Heart left ventricle (tissue), 16 donors: ENCODE results near the gene IQGAP2. TPM values are rescaled to one million over a fixed set of nuclear protein-coding genes. Genes with fewer than 3 reads are reported as not detected.
"Not testable (repeated sequence)": the region's sequence is repeated elsewhere in the genome, so short reads cannot be mapped to it uniquely, and the experiment has no call there.

Experiments used
- ATAC-seq, 4 donors: fragments of 200-7000 bp; cut with Tn5 transposase; one replicate each; pipeline ENCODE4 v1.9.1; 2020 to 2022; ENCODE audit warnings: moderate library complexity in 4 of 4, mild to moderate bottlenecking in 3 of 4, moderate number of reproducible peaks in 1 of 4
- DNase-seq, 5 donors: peaks; one replicate each; pipeline ENCODE4 v3.0.0-alpha.2; 2020
- H3K27ac ChIP-seq, 12 donors: fragments of 200-600 bp; sonication (generic) in 4 of 12; one replicate each; pipeline versions ENCODE4 v1.5.0 to v1.8.0; 2016 to 2022; ENCODE audit warnings: mild to moderate bottlenecking in 2 of 12
- H3K27me3 ChIP-seq, 9 donors: fragments of 200-600 bp; sonication (generic) in 2 of 9; one replicate each; pipeline versions ENCODE4 v1.5.1 to v1.8.0; 2016 to 2022; ENCODE audit warnings: mild to moderate bottlenecking in 3 of 9
- H3K36me3 ChIP-seq, 9 donors: fragments of 200-600 bp; sonication (generic) in 2 of 9; one replicate each; pipeline versions ENCODE4 v1.5.0 to v1.8.0; 2018 to 2022; ENCODE audit warnings: mild to moderate bottlenecking in 2 of 9
- H3K4me1 ChIP-seq, 12 donors: fragments of 200-600 bp; sonication (generic) in 4 of 12; one replicate each; pipeline versions ENCODE4 v1.5.0 to v1.8.0; 2016 to 2022; ENCODE audit warnings: mild to moderate bottlenecking in 3 of 12
- H3K4me3 ChIP-seq, 12 donors: fragments of 200-600 bp; sonication (generic) in 4 of 12; one replicate each; pipeline versions ENCODE4 v1.5.0 to v1.8.0; 2017 to 2022; ENCODE audit warnings: mild to moderate bottlenecking in 9 of 12, moderate library complexity in 4 of 12
- H3K9me3 ChIP-seq, 12 donors: fragments of 200-600 bp; sonication (generic) in 4 of 12; one replicate each; pipeline versions ENCODE4 v1.5.0 to v1.8.0; 2016 to 2022; ENCODE audit warnings: mild to moderate bottlenecking in 1 of 12
- CTCF ChIP-seq, 12 donors: fragments of 200-600 bp; sonication (generic) in 4 of 12; IDR thresholded peaks; one replicate each; pipeline versions ENCODE4 v1.5.0 to v1.8.0; 2018 to 2022; ENCODE audit warnings: antibody characterized with exemption in 12 of 12, mild to moderate bottlenecking in 5 of 12
- POLR2A ChIP-seq, 2 donors: fragments of 450-650 bp; IDR thresholded peaks; one replicate each; pipeline ENCODE4 v1.6.1; 2017; ENCODE audit warnings: antibody characterized with exemption in 2 of 2, mild to moderate bottlenecking in 2 of 2, moderate library complexity in 2 of 2
- WGBS, 4 donors: extraction: QIAGEN DNeasy Blood & Tissue Kit in 2 of 4; methylation state at CpG; one replicate each; pipeline versions ENCODE4 v1.1.5 to v1.1.7; 2013 to 2018; 5-methylcytosine and 5-hydroxymethylcytosine counted together
- intact Hi-C, 10 donors: fragments of 100-400 bp; cut with DNase I; formaldehyde crosslinking; loops; one replicate each; pipeline versions ENCODE4 v1.11.1 to v1.14.2; 2022
- polyA plus RNA-seq, 2 donors: library from polyadenylated mRNA; stranded (reverse); fragments of 200-250 nt; gene quantifications; one replicate each; pipeline ENCODE4 v1.2.3, GENCODE V29; 2013
- total RNA-seq, 9 donors: library from RNA; depleted of rRNA in 2 of 9; stranded (reverse); fragments of >200 nt in 2 of 9; fragmentation: NEBNext Ultra II Directional in 3 of 9; extraction: Animal tissue kit (Norgen Biotek cat#: 25700) in 3 of 9; gene quantifications; one replicate each; pipeline versions ENCODE4 v1.1.0 to v1.2.4, GENCODE V29; 2016 to 2023
- donor health status: ischemic (EF 13 %, LVEDD 7.1; RV severe dilation, severe dysfunction).
- donor health status: healthy with polysubstance abuse.
- donor health status: DM: no; HTN: yes; CAD: no.
- donor health status: DM: no; HTN: no; CAD: no.
- donor health status: ischemic (EF 25% LVEDD 6.9; RV normal size, moderate dysfunction).
- donor health status: ischemic (EF 25% LVEDD 5.7; RV mildly dilated, moderate dysfunction).
- donor health status: healthy.
- donor health status: DM: yes; HTN: yes; CAD: no.
- donor health status: ischemic (EF 35%, LVEDD 5.7; RV mildly dilated, moderate dysfunction).
- donor health status: nonischemic (EF 11% LVEDD 7.7; RV severe dilation, severe dysfunction).
- donor health status: DM: yes; HTN: yes; CAD: no.
- donor health status: PGD.
- donor health status: ischemic (EF 29% LVEDD 5.4; RV normal size, mild dysfunction).
- donor health status: nonischemic (EF 23%, LVEDD 6.1; RV moderate dilation, normal function).

Gene IQGAP2
- total and polyA plus RNA-seq, 11 donors = 1.7 to 35.4 (median 6.1) TPM

DNA sequence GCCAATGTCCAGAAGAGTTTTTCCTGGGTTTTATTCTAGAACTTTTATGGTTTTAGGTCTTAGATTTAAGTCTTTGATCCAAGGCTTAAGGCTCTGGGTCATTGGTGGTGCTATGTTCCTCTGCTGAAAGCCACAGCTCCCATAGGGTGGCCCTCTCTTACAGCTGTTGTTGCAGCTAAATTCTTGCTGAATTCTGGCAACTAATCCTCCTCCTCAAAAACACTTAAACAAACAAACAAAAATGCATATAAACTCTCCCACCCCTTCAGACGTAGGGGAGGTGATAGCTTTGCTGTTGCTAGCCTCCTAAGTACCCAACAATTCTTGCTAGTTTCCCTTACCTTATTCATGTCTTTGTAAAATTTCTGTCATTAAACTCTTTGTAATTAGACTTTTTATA, 30.2 kb downstream of the IQGAP2 start:
- Histone ChIP-seq H3K4me3 (no peak overlapping the region), H3K36me3 (no peaks in the 10 kb centered on the region), H3K4me1 (no peaks in the 10 kb centered on the region), H3K9me3 (peaks cover 0 to 13% (median 0%) of the 10 kb centered on the region in 12 donors), H3K27me3 (no peaks in the 10 kb centered on the region), H3K27ac (no peak overlapping the region)
- ATAC-seq (no peak), DNase-seq (no peak)
- TF ChIP-seq CTCF (IDR thresholded peaks at IDR 0.05) = no peak
- TF ChIP-seq POLR2A (IDR thresholded peaks at IDR 0.05) = no peak
- intact Hi-C loops = no loop called here
- 51 to 59% (median 54%) methylated on average over 1 of the region's 1 CpG for WGBS, 4 donors

DNA sequence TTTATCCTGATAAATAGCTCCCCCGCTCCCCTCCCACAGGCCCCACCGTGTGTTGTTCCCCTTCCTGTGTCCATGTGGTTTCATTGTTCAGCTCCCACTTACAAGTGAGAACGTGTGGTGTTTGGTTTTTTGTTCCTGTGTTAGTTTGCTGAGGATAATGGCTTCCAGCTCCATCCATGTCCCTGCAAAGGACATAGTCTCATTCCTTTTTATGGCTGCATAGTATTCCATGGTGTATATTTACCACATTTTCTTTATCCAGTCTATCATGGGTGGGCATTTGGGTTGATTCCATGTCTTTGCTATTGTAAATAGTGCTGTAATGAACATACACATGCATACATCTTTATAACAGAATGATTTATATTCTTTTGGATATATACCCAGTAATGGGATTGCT, 34.4 kb downstream of the IQGAP2 start:
- DNase-seq, intact Hi-C loops, H3K4me1 ChIP-seq, H3K27me3 ChIP-seq, H3K4me3 ChIP-seq, H3K36me3 ChIP-seq, H3K27ac ChIP-seq, ATAC-seq: not testable (repeated sequence)
- WGBS, 4 donors = 77 to 88% (median 81%) methylated on average over 3 of the region's 3 CpGs
- H3K9me3 ChIP-seq = peaks cover 0 to 21% (median 0%) of the 10 kb centered on the region in 12 donors

GRCh38 chr5:76438025-76438424, 34.9 kb downstream of the IQGAP2 start:
- Histone ChIP-seq H3K4me3 (no peak overlapping the region), H3K4me1 (no peaks in the 10 kb centered on the region), H3K9me3 (peaks cover 0 to 21% (median 0%) of the 10 kb centered on the region in 12 donors), H3K27me3 (no peaks in the 10 kb centered on the region), H3K36me3 (no peaks in the 10 kb centered on the region), H3K27ac (no peak overlapping the region)
- ATAC-seq (no peak), DNase-seq (no peak)
- intact Hi-C loops = no loop called here
- TF ChIP-seq POLR2A (IDR thresholded peaks at IDR 0.05) (no peak), CTCF (IDR thresholded peaks at IDR 0.05) (no peak)
- 34 to 52% (median 51%) methylated on average over 1 of the region's 1 CpG for WGBS, 4 donors

DNA sequence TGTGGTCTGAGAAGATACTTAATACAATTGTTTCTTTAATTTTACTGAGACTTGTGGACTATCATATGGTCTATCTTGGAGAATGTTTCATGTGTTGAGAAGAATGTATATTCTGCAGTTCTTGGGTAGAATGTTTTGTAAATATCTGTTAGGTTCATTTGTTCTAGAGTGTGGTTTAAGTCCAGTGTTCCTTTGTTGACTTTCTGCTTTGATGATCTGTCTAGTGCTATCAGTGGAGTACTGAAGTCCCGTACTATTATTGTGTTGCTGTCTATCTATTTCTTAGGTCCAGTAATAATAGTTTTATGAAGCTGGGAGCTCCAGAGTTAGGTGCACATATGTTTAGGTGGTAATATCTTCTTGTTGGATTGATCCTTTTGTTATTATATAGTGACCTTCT, 36.1 kb downstream of the IQGAP2 start:
- H3K4me3 ChIP-seq = no peak overlapping the region
- TF ChIP-seq CTCF (IDR thresholded peaks at IDR 0.05) = no peak
- no peak for TF ChIP-seq POLR2A (IDR thresholded peaks at IDR 0.05)
- intact Hi-C loops = no loop called here
- ATAC-seq (no peak), DNase-seq (no peak)
- no peaks in the 10 kb centered on the region for H3K27me3 ChIP-seq
- WGBS, 4 donors = 84 to 97% (median 91%) methylated on average over 1 of the region's 1 CpG
- no peak overlapping the region for H3K27ac ChIP-seq
- H3K4me1 ChIP-seq = no peaks in the 10 kb centered on the region
- no peaks in the 10 kb centered on the region for H3K36me3 ChIP-seq
- H3K9me3 ChIP-seq = peaks cover 0 to 21% (median 0%) of the 10 kb centered on the region in 12 donors

DNA sequence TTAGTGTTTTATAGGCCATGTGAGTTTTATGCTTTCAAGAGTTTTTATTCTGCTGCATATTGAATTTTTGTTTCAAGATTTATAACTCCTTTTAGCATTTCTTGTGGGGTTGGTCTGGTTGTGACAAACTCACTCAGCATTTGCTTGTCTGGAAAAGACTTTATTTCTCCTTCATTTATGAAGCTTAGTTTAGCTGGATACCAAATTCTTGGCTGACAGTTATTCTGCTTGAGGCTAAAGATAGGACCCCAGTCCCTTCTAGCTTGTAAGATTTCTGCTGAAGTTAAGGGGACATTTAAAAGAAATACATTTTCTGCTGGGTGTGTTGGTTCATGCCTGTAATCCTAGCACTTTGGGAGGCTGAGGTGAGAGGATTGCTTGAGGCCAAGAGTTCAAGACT, 36.8 kb downstream of the IQGAP2 start:
- no peak for TF ChIP-seq CTCF (IDR thresholded peaks at IDR 0.05)
- TF ChIP-seq POLR2A (IDR thresholded peaks at IDR 0.05) = no peak
- intact Hi-C loops = no loop called here
- Histone ChIP-seq H3K27ac (no peak overlapping the region), H3K9me3 (peaks cover 0 to 21% (median 0%) of the 10 kb centered on the region in 12 donors), H3K36me3 (no peaks in the 10 kb centered on the region), H3K4me3 (no peak overlapping the region), H3K4me1 (no peaks in the 10 kb centered on the region), H3K27me3 (no peaks in the 10 kb centered on the region)
- no peak for ATAC-seq
- DNase-seq = no peak
